ENCODE results near the gene CARD14. TPM values are rescaled to one million over a fixed set of nuclear protein-coding genes. Genes with fewer than 3 reads are reported as not detected.

The CARD14 gene
- total and polyA plus RNA-seq, 2 of the 13 experiments (the other 11 are each of a cell fraction or from before 2014, with no cell fraction given): 0.11 TPM; not detected in 1

DNA sequence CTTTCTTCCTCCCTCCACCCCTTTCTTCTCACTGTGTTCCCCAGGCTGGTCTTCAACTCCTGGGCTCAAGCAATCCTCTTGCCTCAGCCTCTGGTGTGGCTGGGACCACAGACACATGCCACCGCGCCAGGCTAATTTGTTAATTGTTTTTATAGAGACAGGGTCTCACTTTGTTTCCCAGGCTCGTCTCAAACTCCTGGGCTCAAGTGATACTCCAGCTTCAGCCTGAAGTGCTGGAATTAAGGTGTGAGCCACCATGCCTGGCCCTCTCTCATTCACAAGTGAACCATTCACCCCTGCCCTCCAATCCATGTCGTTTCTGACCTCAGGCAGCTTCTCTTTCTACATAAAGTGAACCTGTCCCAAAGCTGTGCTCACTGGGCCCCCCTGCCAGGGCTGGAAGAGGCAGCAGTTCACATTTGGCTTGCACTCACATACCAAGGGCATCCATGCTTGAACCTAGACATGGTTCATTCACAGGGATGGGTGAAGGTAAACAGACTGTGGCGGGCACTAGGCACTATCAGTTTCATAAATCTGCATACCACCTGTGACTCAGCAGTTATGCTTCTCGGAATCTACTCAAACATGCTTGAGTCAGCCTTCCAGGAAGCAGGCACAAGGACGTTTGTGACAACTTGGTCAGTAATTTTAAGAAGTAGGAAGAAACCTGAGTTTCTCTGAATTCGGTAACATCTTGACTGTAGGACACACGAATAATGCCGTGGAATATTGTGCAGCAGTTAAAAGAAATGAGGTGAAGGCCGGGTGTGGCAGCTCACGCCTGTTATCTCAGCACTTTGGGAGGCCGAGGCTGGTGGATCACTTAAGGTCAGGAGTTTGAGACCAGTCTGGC lies 84.8 kb downstream of the CARD14 start (continued):
- TF ChIP-seq ZNF879 (CRISPR knock-in tag; IDR thresholded peaks at IDR 0.05): no peak
- TF ChIP-seq SIN3A (IDR thresholded peaks at IDR 0.05; ENCODE audit: borderline replicate concordance, low read depth, low read length): no peak
- no peak for TF ChIP-seq PHF5A (CRISPR knock-in tag; IDR thresholded peaks at IDR 0.05; ENCODE audit: low read depth, unreplicated experiment)
- no peak for TF ChIP-seq CEBPB (IDR thresholded peaks at IDR 0.05; ENCODE audit: borderline replicate concordance, low read depth, low read length)
- TF ChIP-seq ZNF577 (CRISPR knock-in tag; IDR thresholded peaks at IDR 0.05; ENCODE audit: borderline replicate concordance, low read depth): no peak
- peak; percentile 68 for TF ChIP-seq KAT8 (CRISPR knock-in tag; IDR thresholded peaks at IDR 0.05)
- TF ChIP-seq TERF1 (CRISPR knock-in tag; IDR thresholded peaks at IDR 0.05): no peak
- TF ChIP-seq KDM3A (CRISPR knock-in tag; IDR thresholded peaks at IDR 0.05; ENCODE audit: low read depth): no peak
- no peak for TF ChIP-seq ZNF557 (CRISPR knock-in tag; IDR thresholded peaks at IDR 0.05)
- no peak for TF ChIP-seq HOXA9 (CRISPR knock-in tag; IDR thresholded peaks at IDR 0.05; ENCODE audit: borderline replicate concordance)
- no peak for TF ChIP-seq THYN1 (CRISPR knock-in tag; IDR thresholded peaks at IDR 0.05; ENCODE audit: borderline replicate concordance, low read depth)
- peak in 1 of 2 experiments; percentile 79; a peak in 2 of 4 replicates for TF ChIP-seq EP300 (IDR thresholded peaks at IDR 0.05; ENCODE audit: low read depth in 2 of 2, low read length in 2 of 2)
- TF ChIP-seq EP300 (CRISPR knock-in tag; IDR thresholded peaks at IDR 0.05; ENCODE audit: borderline replicate concordance): peak; percentile 94
- TF ChIP-seq ZNF335 (CRISPR knock-in tag; IDR thresholded peaks at IDR 0.05): peak; percentile 84; the same call in 1 of the 2 replicates
- TF ChIP-seq BCL6 (CRISPR knock-in tag; IDR thresholded peaks at IDR 0.05): peak; percentile 66
- peak; percentile 46; the same call in 1 of the 2 replicates for TF ChIP-seq ZNF614 (CRISPR knock-in tag; IDR thresholded peaks at IDR 0.05; ENCODE audit: borderline replicate concordance)
- 0 out of 4 replicates have a peak, but pooled peaks of 1 of the 2 experiments have one; percentile 25 for TF ChIP-seq HMGXB4 (CRISPR knock-in tag; IDR thresholded peaks at IDR 0.05; ENCODE audit: borderline replicate concordance in 1 of 2, low read depth in 1 of 2)
- TF ChIP-seq ZNF644 (CRISPR knock-in tag; IDR thresholded peaks at IDR 0.05; ENCODE audit: low read depth): 0 out of 2 replicates have a peak, but pooled peaks have one; percentile 29
- peak; percentile 89 for TF ChIP-seq ARID5B (CRISPR knock-in tag; IDR thresholded peaks at IDR 0.05)
- TF ChIP-seq TEF (CRISPR knock-in tag; IDR thresholded peaks at IDR 0.05): no peak
- peak; percentile 56; the same call in 1 of the 2 replicates for TF ChIP-seq KLF11 (CRISPR knock-in tag; IDR thresholded peaks at IDR 0.05)
